Skeletal muscle cell (primary cell): ENCODE data around the gene ALDH1A1.
"Not testable (repeated sequence)": the region's sequence is repeated elsewhere in the genome, so short reads cannot be mapped to it uniquely, and the experiment has no call there.

Experiments used
- DNase-seq: peaks from one replicate; pipeline ENCODE4 v3.0.0-alpha.2; 2010; ENCODE audit warnings: low read depth
- H3K4me3 ChIP-seq: 2 replicates; pipeline ENCODE4 v1.5.1; 2011; ENCODE audit warnings: low read depth, mild to moderate bottlenecking, control low read depth, low read length, moderate library complexity

Gene ALDH1A1

GRCh38 chr9:72875221-72875620 is 77.6 kb downstream of the ALDH1A1 start:
- DNase-seq, result no peak
- no peak overlapping the region for H3K4me3 ChIP-seq

DNA sequence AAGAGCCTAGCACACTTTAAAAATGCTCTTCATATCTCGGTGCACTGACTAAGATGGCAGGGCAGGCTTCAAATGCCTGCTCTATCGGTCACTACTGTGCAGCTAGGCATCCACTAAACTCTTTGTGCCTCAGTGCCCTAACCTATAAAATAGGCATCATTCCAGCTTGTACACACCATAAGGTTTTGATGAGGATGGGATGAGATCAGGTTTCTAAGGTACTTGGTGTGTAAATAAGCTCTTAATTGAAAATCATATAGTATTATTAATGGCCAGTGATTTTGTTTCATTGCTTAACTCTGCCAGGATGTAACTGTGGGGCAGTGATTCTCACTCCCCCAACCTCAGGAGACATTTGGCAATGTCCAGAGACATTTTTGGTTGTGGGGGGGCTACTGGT is 78.5 kb downstream of the ALDH1A1 start:
- H3K4me3 ChIP-seq, result no peak overlapping the region
- DNase-seq, result no peak

DNA sequence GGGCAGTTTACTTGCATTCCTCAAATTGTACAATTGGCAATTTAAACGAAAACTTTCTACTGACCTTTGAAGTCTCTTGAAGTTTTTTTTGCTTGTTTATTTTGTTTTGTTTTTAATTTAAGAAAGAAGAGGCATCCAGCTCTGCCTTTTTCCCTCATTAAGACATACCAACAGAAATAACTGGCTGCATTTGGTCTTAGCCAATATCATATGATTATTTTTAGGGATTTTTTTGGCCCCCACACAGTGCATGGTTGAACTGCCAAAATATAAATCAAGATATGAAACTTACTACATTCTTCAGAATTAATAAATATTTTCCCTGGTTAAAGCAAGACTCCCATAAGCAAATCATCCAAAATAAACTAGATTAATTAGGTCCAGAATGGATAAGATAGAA is 79.4 kb downstream of the ALDH1A1 start:
- DNase-seq, result no peak
- H3K4me3 ChIP-seq, result no peak overlapping the region

DNA sequence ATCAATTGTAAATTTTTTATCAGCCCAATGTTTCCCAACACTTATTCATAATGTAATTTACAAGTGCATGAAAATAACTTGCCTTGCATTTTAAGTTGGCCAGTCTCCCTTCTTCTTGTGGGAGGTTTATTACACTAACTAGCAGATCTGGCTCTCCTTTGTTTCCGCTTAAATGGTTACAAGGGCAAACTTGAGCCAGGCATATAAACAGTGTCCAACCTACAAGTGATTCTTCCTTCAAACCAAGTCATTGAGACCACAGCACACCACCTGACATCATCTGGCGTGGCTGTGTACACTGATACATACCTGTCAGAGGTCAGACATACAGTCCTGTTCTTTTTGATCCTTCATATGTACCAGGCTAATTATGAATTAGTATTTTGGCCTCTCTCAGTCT is 80.1 kb downstream of the ALDH1A1 start:
- H3K4me3 ChIP-seq, result no peak overlapping the region
- no peak for DNase-seq

- H3K4me3 ChIP-seq, result no peak overlapping the region
- no peak for DNase-seq
Observed at GRCh38 chr9:72871685-72872084, 81.2 kb downstream of the ALDH1A1 start.

DNA sequence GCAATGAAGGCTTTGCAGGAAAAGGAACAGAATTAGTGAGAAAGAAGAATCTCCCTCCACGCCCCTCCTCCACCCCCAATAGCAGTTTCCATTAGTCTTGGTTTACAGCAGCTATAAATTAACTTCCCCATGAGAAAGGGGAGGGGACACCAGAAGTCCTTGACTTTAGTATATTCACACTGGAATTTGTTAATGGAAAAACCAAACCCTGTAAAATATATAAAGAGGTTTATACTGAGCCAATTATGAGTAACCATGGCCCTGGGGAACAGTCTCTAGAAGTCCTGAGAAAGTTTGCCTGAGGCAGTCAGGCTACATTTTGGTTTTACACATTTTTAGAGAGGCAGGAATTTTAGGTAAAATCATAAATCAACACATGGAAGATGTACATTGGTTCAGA is 88.5 kb downstream of the ALDH1A1 start:
- no peak for DNase-seq
- H3K4me3 ChIP-seq, result no peak overlapping the region

DNA sequence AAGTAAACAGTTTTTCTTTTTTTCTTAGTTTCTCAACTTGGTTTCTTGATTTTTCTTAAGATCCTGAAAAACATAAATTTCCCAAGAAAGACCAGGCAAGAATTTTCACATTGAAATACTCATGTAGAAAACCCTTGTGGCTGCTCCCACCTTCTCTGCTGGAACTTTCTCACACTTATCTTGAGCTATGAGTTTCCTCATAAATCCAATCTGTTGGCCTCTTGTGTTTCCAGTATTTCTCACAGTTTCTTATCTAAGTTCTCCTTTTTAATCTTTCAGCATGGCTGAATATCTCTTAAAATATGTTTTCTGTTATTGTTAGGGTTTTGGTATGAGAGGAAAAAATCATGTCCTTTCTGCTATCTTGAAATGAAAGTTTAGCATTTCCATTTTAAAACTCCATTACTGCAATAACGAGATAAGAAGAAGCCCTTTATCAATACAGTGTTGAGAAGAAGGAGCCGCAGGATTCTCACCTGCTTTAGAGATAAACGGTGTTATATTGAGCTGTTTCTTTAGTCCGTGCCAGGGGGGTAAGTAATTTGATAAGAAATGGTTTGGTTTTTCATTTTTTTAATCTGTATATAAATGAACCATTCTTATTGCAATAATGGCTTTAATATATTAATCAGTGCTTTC is 89.3 kb downstream of the ALDH1A1 start:
- no peak for DNase-seq
- H3K4me3 ChIP-seq, result no peak overlapping the region

DNA sequence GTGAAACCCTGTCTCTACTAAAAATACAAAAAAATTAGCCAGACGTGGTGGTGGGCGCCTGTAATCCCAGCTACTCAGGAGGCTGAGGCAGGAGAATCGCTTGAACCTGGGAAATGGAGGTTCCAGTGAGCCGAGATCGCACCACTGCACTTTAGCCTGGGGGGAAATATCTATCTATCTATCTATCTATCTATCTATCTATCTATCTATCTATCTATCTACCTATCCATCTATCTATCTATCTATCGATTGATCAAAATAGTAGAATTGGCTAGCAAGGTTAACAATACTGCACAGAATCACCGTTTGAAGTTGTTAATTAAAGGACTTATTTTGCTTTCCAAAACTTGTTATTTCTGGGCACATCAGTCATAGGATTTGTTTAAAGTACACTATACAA is 90.1 kb downstream of the ALDH1A1 start:
- H3K4me3 ChIP-seq, DNase-seq: not testable (repeated sequence)

DNA sequence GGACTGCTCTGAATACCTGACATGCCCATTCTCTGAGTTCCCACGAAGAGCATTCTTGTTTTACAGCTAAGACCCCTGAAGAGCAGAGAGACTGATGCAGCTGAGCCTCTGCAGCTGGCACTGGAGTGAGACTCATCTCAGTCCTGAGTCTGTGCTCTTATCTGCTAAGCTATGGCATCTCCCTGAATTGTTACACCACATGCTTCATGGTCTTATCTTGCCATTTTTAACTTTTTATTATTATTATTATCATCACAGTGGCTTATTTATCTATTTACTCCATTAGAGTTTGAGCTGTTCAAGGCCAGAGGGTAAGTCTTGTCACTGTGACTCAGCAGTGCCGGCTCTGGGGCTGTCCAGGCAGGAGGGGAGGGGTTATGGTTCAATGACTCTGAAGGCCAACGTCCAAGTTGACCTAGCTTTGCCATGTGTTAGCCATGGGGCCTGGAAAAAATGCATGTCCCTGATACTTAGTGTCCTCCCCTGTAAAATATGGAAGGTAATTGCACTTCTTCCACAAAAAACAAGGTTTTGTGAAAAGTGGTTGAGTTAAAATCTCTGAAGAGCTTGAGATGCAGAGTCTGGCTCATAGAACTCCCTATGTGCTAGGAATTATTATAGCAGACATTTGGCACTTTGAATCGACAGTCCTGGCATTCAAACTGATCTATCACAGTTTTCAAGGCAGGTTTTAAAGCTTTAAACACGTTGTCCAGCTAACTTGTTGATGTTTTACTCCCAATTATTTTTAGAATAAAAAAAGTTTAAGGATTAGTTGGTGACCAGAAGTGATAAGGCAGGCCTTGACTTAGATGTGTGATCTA is 94.6 kb downstream of the ALDH1A1 start:
- no peak for DNase-seq
- H3K4me3 ChIP-seq, result no peak overlapping the region

DNA sequence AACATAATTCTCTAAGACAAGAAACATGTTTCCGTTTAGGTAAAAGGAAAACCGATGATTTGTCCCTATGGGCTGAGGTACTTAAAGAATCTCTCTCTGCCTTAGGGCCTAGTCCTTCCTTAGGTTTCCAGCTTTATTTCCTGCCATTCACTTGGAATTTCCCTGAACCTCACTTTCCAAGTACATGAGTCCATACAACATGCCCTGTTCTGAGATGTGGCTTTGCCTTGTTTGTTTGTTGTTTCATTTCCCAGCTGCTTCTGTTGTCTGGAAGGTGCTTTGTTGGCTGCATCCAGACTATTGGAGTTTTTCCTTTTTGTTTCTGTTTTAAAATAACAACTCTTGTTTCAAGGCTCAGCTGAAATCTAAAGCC is 95.2 kb downstream of the ALDH1A1 start:
- DNase-seq, result no peak
- no peak overlapping the region for H3K4me3 ChIP-seq

DNA sequence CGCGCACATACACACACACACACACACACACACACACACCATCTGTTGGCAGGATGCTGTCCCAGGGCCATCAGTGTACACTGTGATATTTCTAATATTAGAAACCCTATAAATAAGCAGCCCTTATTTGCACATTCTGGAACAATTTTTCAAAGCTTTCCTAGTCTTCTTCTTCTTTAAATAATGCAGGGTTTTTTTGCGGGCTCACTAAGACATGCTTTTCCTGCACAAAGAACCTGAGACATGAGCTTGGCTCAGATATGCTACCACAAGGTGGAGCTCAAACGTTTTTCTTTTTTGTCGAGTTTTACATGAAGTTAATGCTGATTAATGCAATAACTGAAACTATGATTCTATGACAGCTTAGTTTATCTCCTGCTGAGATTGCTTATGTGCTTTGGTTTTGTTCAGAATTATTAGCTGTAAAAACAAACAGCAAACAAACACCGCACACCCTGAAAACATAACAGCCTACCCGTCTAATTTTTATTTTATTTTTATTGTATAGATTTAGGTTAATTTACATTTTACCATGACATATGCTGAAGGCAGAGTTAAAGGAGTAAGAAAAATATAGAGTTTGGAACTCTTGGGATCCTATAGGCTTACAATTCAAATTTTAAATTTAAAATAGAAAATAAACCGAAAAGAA is 95.8 kb downstream of the ALDH1A1 start:
- H3K4me3 ChIP-seq, result no peak overlapping the region
- DNase-seq, result peak; percentile 23

DNA sequence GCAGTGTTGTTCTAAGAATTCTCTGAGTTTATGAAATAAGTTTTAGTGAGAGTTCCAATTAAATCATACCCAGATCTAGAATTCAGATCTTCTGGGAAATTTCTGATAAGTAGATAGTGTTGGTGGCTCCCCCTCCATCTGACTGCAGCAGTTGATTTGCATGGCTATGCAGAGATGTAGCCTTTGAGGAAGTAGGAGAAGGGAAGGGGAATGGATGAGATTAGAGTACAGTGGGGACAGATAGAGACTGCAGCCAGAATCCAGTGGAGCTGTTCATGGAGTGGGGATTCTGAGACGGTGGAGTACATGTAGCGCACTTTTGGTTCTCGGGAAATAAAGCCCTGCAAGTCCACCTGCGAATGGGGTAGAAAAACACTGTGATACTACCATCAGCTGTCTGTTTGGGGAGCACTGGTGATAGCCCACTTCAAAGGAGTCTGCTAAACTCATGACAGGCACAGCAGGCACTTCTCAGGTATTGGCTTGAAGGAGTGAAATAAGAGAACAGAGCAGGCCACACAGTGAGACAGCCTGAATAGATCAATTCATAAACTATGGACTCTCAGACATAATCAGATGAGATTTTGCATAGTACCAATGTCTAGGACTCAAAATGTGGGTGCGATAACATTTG is 96.8 kb downstream of the ALDH1A1 start:
- no peak for DNase-seq

DNA sequence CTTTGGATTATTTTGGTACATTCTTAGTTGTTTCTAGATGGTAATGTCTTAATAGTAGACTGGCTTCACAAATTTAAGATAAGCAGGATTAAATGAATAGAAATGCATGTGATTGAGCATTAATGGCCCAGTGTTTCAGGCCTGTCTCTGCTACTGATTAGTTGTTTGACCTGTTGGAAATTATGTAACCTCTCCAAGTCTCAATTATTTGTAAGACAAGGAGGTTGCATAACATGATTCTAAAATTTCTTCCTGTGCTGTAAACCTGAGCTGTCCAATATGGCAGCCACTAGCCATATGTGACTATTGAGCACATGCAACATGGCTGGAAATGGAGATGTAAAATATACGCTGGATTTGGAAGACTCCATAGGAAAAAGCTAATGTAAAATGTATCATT is 97.5 kb downstream of the ALDH1A1 start:
- H3K4me3 ChIP-seq, result no peak overlapping the region
- no peak for DNase-seq

More for the DNA sequence above, 96.8 kb downstream of the ALDH1A1 start:
- no peak overlapping the region for H3K4me3 ChIP-seq
